Measurements from ENCODE around the gene PXDN.
"Not testable (repeated sequence)": the region's sequence is repeated elsewhere in the genome, so short reads cannot be mapped to it uniquely, and the experiment has no call there.

DNA sequence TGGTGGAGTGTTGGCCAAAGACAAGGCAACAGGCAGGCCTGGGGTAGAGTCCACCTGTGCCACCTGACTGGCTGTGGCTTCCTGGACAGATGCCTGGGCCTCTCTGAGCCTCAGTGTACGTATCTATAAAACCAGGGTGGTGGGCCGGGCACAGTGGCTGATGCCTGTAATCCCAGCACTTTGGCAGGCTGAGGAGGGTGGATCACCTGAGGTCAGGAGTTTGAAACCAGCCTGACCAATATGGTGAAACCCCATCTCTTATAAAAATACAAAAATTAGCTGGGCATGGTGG lies 28.4 kb downstream of the PXDN start:
- TF ChIP-seq POLR2A (IDR thresholded peaks at IDR 0.05; ENCODE audit: low read depth, low read length); POLR2AphosphoS5 (IDR thresholded peaks at IDR 0.05; ENCODE audit: low read depth, low read length); TAF1 (IDR thresholded peaks at IDR 0.05; ENCODE audit: borderline replicate concordance, low read depth, low read length): not testable (repeated sequence)

Measured in GM12892 (cell line).